ENCODE data around the gene EXOC2.
"Not testable (repeated sequence)": the region's sequence is repeated elsewhere in the genome, so short reads cannot be mapped to it uniquely, and the experiment has no call there.

The EXOC2 gene

DNA sequence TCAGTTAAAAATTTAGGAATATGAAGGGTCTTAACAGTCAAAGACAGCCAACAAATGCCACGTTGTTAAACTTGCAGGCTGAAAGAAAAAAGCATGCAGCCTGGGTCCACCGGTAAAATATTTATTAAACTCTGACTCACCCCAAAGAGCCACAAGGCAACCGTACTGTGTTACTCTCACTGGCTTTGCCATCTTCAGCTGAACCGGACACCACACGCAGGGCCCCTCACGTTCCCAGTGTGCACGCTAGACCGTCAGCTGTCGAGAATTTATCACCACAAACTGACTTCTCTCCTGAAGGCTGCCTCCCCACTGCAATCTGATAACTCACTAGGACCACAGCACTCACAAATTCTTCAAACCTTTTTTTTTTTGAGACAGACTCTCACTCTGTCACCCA, 66.7 kb downstream of the EXOC2 start:
- DNase-seq (ENCODE audit: low read depth), result no peak

DNA sequence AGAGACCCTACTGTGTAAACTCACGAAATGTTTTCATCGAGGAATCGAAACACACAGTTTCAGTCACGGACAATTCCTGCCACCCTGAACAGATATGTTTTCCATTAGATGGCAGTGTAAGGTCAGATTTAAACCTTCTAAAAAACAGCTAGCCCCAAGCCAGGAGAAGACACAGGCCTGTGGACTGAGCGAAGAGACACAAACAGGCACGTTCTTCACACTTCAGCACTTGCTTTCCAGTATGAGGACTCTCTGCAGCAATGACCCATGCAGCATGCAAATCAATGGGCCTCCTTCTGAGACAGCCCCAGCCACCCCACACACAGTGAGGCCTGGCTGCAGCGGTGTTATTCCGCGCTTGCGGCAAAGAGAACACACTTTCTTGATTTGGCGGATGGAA, 68.0 kb downstream of the EXOC2 start:
- no peak for DNase-seq (ENCODE audit: low read depth)

- DNase-seq (ENCODE audit: low read depth), result no peak
These were observed 70.5 kb downstream of the EXOC2 start for GRCh38 chr6:622462-622861.

DNA sequence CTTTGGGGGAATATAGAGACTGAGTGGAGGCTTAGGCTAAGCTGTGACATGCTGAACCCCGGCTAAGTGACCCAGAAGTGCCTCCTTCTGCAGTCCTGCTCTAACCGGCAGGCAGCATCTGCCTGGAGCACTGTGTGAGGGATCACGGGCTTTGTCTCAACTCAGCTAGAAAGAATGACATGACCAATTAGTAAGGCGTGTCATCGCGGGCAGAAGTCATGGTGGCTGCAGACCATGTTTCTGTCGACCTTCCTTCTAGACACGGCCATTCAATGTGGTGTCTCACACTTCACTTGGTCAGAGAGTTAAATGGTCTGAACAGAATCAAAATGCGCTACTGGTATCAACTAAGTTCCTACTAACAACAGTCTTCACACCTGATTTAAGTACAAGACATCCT, 71.0 kb downstream of the EXOC2 start:
- DNase-seq (ENCODE audit: low read depth), result no peak

DNA sequence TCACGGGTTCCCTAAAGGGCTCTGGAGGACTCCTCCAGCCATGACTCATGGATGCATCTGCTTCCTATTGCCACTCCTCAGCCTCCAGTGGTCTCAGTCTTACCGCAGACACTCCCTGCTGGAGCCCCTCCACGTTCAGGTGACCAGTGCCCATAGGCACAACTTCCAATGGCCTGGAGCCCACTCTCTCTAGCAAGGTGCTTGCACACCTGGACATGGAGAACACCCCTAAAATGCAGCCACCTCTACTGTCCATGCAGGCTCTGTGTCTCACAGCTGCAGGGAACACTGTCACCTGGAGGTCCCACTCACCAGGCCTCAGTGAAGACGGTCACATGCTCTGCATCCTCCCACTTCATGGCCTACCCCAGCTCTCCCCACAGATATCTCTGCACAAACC, 72.0 kb downstream of the EXOC2 start:
- no peak for DNase-seq (ENCODE audit: low read depth)

GRCh38 chr6:620166-620565, 72.8 kb downstream of the EXOC2 start:
- DNase-seq (ENCODE audit: low read depth), result no peak

DNA sequence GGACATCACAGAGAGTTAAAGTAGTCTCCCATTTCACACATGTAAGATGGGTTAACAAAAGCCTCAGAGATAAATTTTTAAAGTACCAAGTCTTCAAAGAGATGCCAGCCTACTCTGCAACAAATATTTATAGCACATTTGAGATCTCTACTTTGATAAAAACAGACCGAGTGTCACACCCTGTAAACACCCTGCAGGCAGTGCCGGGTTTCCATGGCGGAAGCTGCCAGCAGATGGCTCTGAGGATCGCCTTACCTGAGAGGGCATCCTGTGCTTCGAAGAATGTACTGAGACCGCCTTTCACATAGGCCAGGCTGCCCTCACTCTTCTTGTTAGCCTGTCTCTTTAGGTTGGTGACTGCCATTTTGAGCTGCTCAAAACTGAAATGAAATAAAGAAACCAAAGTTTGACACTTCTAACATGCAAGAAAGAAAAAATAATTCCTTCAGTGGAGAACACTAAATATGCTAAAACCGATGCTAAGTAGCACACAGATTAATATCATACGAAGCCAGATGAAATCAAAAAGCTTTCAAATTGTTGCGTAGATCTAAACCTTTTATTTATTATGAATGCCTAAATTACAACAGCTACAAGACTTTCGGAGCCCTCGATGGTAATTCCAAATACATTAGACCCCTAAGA, 75.4 kb downstream of the EXOC2 start:
- DNase-seq (ENCODE audit: low read depth), result no peak

GRCh38 chr6:613981-614380, 79.0 kb downstream of the EXOC2 start:
- DNase-seq (ENCODE audit: low read depth), result no peak

- no peak for DNase-seq (ENCODE audit: low read depth)
These were observed 81.0 kb downstream of the EXOC2 start for GRCh38 chr6:611928-612327.

- no peak for DNase-seq (ENCODE audit: low read depth)
These were observed 82.1 kb downstream of the EXOC2 start for GRCh38 chr6:610882-611281.

- DNase-seq (ENCODE audit: low read depth), result no peak
These were observed 83.0 kb downstream of the EXOC2 start for GRCh38 chr6:609905-610304.

DNA sequence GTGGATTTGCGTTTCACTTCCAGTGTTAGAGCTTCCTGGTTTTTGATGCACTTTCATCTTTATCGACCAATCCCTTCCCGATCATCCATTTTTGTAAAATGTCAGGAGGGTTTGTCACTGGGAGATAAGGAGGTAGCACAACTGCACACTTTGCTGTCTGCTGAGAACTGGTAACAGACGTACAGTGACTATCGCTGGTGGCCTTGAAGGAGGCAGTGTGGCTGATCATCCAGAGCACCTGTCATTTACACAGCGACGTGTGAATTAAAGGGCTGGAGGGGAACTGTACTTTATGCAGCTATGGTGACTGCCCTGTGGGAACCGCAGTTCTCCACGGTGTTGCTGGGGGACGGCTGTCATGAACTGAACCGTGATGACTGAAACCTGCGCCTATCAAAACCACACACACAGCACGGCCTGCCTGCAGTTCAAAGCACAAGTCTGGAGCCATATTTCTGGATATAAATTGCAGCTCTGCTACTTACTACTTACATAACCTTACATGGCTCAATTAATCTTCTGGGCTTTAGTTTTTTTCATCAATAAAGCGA, 86.0 kb downstream of the EXOC2 start:
- DNase-seq (ENCODE audit: low read depth), result no peak

GRCh38 chr6:605895-606294, 87.0 kb downstream of the EXOC2 start:
- DNase-seq (ENCODE audit: low read depth), result not testable (repeated sequence)

DNA sequence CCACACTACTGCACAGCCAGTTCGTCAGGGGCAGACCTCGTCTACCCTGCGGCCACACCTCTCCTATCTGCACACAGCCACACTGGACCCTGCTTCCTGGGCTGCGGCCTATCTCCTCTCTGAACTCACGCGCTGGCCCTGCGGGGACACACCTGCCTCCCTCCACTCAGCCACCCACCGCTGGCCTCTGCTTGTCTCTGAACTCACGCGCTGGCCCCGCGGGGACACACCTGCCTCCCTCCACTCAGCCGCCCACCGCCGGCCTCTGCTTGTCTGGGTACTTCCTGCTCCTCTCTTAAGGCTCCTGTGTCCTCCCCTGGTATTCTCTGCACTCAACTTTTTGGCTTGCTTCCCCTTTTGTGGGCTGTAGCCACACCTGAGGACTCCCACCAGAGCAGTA, 88.4 kb downstream of the EXOC2 start:
- no peak for DNase-seq (ENCODE audit: low read depth)

- no peak for DNase-seq (ENCODE audit: low read depth)
These were observed 89.7 kb downstream of the EXOC2 start for GRCh38 chr6:603265-603664.

DNA sequence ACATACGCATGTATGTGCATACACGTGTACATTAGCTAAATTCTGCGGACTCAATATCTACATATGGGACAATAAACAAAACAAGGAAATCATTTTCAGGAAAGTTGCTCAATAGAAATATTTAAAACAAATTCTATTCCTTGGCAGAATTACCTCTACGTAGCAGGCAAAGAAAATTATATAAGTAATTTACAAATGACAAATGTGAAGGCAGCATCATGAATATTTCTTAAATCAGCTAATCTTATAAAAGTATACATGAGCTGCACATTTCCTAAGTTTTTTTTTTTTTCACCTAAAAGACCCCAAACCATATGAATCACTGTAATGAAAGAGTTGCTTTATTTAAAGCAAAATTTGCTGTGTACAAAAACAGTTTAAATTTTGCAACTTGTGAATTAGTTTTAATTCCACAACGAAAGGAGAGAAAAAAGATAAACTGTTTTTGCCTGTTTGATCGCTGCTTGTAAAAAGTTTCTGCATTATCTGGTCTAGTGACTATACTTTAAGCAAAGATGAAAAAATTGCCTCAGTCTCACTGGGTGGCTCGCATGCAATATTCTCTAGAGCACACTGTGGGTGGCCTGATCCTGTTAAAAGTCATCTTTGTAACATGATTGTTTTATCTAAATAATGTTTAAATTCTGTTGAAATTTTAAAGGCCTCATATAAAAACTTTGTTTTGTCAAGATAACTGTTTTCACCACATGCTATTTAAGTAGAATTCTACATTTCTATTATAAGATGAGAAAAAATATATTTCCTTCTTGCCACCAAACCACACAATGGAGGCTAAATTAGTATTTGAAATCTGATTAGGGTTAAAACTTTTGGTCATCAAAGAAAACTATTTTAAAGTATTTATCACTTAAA, 93.1 kb downstream of the EXOC2 start:
- no peak for DNase-seq (ENCODE audit: low read depth)

- DNase-seq (ENCODE audit: low read depth), result no peak
These were observed 99.1 kb downstream of the EXOC2 start for GRCh38 chr6:593907-594212.

DNA sequence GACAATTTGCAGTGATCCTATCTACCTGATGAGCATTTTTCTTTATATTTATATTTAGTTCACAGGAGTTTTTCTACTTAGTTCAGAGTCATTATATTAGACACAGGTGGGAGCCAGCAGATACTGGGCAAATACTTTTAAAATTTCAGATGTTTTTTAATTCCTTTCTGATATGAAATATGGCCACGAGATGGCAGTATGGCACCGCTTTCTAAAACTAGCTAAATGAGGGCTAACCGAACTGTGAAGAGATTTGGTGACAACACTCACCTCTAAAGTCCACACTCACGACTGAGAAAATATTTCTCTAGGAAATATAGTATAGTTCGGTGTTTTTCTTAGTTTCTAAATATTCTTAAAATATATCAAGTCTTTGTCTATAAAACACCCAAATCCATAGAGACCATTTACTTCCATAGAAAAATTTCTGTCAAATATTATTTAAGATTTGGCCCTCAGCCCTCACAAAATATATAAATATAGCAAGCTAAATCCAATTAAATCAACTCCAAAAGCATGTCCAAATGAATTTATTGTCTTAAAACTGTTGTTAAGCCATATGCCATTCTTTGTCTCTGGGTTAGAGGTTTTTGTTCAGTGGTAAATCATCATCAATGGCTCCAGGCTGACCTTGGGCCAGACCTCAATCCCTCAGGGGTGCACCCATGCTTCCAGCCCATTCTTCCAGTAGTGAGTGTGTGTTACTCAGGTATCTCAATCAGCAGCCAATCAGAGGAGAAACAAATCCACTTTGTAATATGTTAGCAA, 99.6 kb downstream of the EXOC2 start:
- peak; percentile 43 for DNase-seq (ENCODE audit: low read depth)

- DNase-seq (ENCODE audit: low read depth), result no peak
These were observed 103.8 kb downstream of the EXOC2 start for GRCh38 chr6:589090-589489.

DNA sequence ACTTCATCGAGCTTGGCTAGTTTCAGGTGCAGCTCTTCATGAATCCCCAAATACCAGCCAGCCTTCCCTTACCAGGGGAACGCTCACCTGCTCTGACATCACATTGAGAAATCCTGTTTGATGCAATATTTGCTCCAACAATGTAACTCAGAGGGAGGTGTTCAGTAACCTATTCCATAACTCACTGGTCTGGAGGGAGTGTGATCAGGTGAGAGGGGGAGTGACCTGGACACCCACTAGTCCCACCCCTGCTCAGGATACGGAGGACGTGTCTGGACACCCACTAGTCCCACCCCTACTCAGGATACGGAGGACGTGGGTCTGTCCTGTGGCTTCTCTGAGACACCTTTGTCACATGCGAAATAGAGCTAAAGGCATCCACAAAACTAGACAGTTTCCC, 106.4 kb downstream of the EXOC2 start:
- no peak for DNase-seq (ENCODE audit: low read depth)

DNA sequence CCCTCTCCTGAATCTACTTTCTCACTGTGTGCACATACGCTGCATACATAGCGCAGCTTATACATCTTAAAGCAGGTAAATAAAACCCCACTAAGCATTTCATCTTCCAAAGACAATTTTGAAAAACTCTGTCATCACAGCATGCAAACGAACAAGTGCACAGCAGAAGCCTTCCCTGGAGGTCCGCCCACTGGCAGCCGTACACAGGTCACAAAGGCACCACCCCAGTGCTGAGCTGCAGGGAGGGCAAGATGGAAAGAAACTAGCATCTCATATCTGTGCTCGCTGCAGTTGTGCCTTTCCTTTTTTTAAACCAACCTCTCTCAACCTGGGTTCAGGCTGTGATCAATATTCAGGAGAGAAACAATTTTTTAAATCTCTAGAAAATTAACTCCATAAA, 109.3 kb downstream of the EXOC2 start:
- DNase-seq (ENCODE audit: low read depth), result no peak

DNA sequence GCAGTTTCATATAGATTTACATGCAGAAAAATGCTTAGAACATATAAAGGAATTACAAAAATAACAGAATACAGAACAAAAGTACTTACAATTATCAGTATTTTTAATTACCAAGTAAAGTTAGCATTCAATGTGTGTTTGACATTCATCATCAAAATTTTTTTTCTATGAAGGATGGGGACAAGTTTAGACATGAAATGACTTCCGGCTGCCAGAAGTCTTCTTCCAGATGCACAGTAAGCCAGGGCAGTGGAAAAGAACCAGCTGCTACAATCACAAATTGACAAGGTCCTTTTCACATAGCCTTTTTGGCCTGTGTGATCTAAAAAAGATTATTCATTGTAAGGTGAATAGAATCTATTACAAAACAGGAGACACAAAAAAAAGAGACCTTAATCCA, 109.8 kb downstream of the EXOC2 start:
- no peak for DNase-seq (ENCODE audit: low read depth)

DNA sequence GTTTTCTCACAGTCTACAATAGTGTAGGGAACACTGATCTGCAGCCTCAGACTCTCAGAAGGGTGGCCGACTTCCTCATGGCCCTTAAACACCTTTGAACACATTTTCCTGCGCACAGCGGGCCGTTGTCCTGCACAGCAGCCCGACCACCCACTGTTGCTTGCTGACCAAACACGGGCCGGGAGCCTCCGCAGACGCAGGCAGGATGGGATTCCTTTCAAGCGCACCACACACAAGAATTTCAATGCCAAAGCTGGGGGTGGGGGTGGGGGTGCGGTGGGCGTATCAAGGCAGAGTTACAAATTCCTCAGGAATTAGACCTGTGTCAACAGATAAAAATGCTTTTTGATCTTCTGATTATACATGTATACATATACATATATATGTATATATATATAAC, 110.6 kb downstream of the EXOC2 start:
- no peak for DNase-seq (ENCODE audit: low read depth)

All from activated T-cell treated with anti-CD3 and anti-CD28 coated beads for 48 hours (primary cell).